ENCODE data around the gene HOXD3.

HOXD3 gene

DNA sequence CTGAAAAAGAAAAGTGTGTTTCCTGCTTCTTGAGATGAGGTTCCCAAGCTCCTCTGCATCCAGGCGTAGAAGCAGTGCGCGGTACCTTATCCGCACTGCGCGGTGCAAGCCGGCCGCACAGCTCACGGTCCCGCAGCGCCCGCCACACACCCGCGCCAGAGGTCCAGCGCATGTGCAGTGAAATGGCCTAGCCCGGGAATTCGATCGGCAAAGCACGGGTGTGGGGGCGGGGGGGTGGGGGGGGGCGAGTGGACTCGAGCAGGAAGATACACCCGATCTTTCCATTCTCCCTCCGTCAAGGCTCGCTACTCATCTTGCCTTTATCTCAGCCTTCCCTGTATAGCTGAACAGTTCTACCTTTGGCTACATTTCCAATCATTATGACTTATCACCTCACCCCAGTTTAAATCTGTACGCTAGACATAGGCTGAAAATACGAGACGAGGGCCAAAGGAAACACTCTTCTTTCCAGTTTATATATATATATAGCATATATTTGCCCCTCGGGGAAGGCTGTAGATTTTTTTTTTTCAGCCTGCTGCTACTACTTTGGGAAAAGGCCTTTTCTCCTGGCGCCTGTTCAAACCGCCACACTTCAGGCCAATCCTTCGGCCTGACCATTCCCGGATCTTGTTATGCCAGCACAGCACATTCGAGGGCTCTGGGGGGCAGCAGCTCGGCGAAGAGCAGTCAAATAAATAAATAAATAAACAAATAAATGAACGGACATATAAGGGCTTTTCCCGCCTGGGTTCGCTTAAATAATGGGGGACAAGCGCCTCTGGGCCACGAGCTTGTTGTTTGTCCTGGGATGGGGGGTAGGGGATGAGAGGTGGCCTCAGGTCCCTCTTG lies 17.2 kb upstream of the HOXD3 start:
- no peaks in the 10 kb centered on the region for H4K20me1 ChIP-seq (ENCODE audit: insufficient read depth, low read length, poor library complexity, severe bottlenecking)
- TF ChIP-seq EZH2phosphoT487 (IDR thresholded peaks at IDR 0.05; ENCODE audit: borderline replicate concordance), result no peak
- TF ChIP-seq, protein P1, sequence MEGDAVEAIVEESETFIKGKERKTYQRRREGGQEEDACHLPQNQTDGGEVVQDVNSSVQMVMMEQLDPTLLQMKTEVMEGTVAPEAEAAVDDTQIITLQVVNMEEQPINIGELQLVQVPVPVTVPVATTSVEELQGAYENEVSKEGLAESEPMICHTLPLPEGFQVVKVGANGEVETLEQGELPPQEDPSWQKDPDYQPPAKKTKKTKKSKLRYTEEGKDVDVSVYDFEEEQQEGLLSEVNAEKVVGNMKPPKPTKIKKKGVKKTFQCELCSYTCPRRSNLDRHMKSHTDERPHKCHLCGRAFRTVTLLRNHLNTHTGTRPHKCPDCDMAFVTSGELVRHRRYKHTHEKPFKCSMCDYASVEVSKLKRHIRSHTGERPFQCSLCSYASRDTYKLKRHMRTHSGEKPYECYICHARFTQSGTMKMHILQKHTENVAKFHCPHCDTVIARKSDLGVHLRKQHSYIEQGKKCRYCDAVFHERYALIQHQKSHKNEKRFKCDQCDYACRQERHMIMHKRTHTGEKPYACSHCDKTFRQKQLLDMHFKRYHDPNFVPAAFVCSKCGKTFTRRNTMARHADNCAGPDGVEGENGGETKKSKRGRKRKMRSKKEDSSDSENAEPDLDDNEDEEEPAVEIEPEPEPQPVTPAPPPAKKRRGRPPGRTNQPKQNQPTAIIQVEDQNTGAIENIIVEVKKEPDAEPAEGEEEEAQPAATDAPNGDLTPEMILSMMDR (conservative IDR thresholded peaks at IDR 0.05; ENCODE audit: low read length), result no peak
- H3K9me2 ChIP-seq (replicated peaks; ENCODE audit: low read depth, low read length), result no peaks in the 10 kb centered on the region
- H3K9me3 ChIP-seq (ENCODE audit: insufficient read depth, low read depth, low read length), result no peaks in the 10 kb centered on the region
- H3K79me2 ChIP-seq (ENCODE audit: insufficient read depth, low read length), result no peaks in the 10 kb centered on the region
- peak overlapping the region; percentile 67 for H3K9ac ChIP-seq (ENCODE audit: low read depth, low read length, poor library complexity, severe bottlenecking)
- H3F3A ChIP-seq (ENCODE audit: low read depth), result no peaks in the 10 kb centered on the region
- peak overlapping the region; percentile 96 for H2AFZ ChIP-seq (ENCODE audit: low read length)
- H3K4me2 ChIP-seq (ENCODE audit: low read depth, low read length, poor library complexity, severe bottlenecking), result peak overlapping the region; percentile 81
- H3K4me1 ChIP-seq (ENCODE audit: insufficient read depth, low read length, poor library complexity, severe bottlenecking), result peaks cover 12% of the 10 kb centered on the region
- H3K36me3 ChIP-seq (ENCODE audit: insufficient read depth, low read length), result no peaks in the 10 kb centered on the region
- H3K27me3 ChIP-seq (ENCODE audit: insufficient read depth, low read length, poor library complexity, severe bottlenecking), result no peaks in the 10 kb centered on the region
- peak overlapping the region; percentile 76 for H3K4me3 ChIP-seq (ENCODE audit: low read length, poor library complexity, severe bottlenecking)

DNA sequence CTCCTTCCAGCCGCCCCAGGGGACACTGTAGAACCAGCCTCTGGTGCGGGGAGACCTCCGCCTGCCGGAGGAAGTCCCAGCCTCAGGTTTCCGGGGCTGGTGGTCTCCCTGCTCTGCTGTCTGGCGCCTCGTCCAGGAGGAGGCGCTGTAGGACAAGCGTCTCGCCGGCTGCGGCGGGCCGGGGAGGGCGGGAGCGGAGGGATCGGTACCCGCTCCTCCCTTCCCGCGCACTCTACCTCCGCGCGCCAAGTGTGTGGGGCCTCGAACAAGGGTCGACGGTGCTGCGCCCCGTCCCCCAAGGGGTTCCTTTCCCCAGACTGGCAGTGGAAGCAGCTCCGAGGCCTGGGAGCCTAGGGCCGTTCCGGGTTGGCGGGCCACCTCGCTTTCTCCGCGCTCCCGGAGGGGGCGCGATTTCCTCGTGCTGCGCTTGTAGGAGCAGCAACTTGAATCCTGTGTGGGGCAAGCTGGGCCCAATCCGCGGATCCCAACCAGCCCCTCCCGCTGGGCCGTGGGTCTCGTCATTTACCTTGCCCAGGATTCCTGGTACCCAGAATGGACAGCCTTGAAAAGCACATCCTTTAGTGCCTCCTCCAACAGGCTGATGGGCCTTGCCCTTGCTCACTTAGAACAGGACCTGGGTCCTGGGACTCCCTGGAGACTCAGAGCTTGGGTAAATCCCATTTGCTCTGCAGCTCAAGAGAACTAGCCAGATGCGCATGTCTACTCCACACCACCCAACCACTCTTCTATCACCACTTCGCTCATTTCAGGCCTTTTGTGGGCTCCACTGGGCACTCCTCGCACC lies 16.4 kb upstream of the HOXD3 start:
- no peaks in the 10 kb centered on the region for H4K20me1 ChIP-seq (ENCODE audit: insufficient read depth, low read length, poor library complexity, severe bottlenecking)
- H3K27me3 ChIP-seq (ENCODE audit: insufficient read depth, low read length, poor library complexity, severe bottlenecking), result no peaks in the 10 kb centered on the region
- no peaks in the 10 kb centered on the region for H3K9me3 ChIP-seq (ENCODE audit: insufficient read depth, low read depth, low read length)
- H3K4me3 ChIP-seq (ENCODE audit: low read length, poor library complexity, severe bottlenecking), result peak overlapping the region; percentile 76
- no peaks in the 10 kb centered on the region for H3K79me2 ChIP-seq (ENCODE audit: insufficient read depth, low read length)
- no peaks in the 10 kb centered on the region for H3K9me2 ChIP-seq (replicated peaks; ENCODE audit: low read depth, low read length)
- peak overlapping the region; percentile 67 for H3K9ac ChIP-seq (ENCODE audit: low read depth, low read length, poor library complexity, severe bottlenecking)
- peaks cover 12% of the 10 kb centered on the region for H3K4me1 ChIP-seq (ENCODE audit: insufficient read depth, low read length, poor library complexity, severe bottlenecking)
- H3F3A ChIP-seq (ENCODE audit: low read depth), result no peaks in the 10 kb centered on the region
- no peak for TF ChIP-seq EZH2phosphoT487 (IDR thresholded peaks at IDR 0.05; ENCODE audit: borderline replicate concordance)
- TF ChIP-seq, protein P1 (conservative IDR thresholded peaks at IDR 0.05; ENCODE audit: low read length), result peak; percentile 93
- H2AFZ ChIP-seq (ENCODE audit: low read length), result peak overlapping the region; percentile 96
- peak overlapping the region; percentile 81 for H3K4me2 ChIP-seq (ENCODE audit: low read depth, low read length, poor library complexity, severe bottlenecking)
- H3K36me3 ChIP-seq (ENCODE audit: insufficient read depth, low read length), result no peaks in the 10 kb centered on the region

DNA sequence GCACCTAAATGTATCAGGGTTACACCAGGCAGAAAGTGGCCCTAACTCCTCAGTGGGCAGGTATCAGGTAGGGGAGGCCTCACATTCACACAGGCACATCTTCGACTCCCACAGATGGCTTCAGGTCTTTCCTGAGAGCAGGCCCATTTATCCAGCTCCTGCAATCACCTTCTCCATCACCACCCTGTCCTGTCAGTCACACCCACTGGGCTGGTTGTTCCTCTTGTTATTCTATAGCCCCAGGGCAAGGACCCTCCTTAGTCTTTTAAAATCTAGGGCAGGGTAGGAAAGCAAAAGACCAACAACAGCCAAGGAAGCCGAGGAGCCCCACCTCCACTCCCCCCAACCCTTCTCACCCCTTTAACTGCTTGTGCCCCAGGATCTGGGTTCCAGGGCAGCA lies 14.8 kb upstream of the HOXD3 start:
- H3K4me2 ChIP-seq (ENCODE audit: low read depth, low read length, poor library complexity, severe bottlenecking), result no peak overlapping the region
- H3K9me3 ChIP-seq (ENCODE audit: insufficient read depth, low read depth, low read length), result no peaks in the 10 kb centered on the region
- no peaks in the 10 kb centered on the region for H3K36me3 ChIP-seq (ENCODE audit: insufficient read depth, low read length)
- no peaks in the 10 kb centered on the region for H3K27me3 ChIP-seq (ENCODE audit: insufficient read depth, low read length, poor library complexity, severe bottlenecking)
- H3K9ac ChIP-seq (ENCODE audit: low read depth, low read length, poor library complexity, severe bottlenecking), result no peak overlapping the region
- H3K4me1 ChIP-seq (ENCODE audit: insufficient read depth, low read length, poor library complexity, severe bottlenecking), result peaks cover 10% of the 10 kb centered on the region
- H4K20me1 ChIP-seq (ENCODE audit: insufficient read depth, low read length, poor library complexity, severe bottlenecking), result no peaks in the 10 kb centered on the region
- TF ChIP-seq, protein P1 (conservative IDR thresholded peaks at IDR 0.05; ENCODE audit: low read length), result no peak
- TF ChIP-seq EZH2phosphoT487 (IDR thresholded peaks at IDR 0.05; ENCODE audit: borderline replicate concordance), result no peak
- peak overlapping the region; percentile 62; the same call in 1 of the 2 replicates for H2AFZ ChIP-seq (ENCODE audit: low read length)
- no peak overlapping the region for H3K4me3 ChIP-seq (ENCODE audit: low read length, poor library complexity, severe bottlenecking)
- no peaks in the 10 kb centered on the region for H3K79me2 ChIP-seq (ENCODE audit: insufficient read depth, low read length)
- no peaks in the 10 kb centered on the region for H3F3A ChIP-seq (ENCODE audit: low read depth)
- no peaks in the 10 kb centered on the region for H3K9me2 ChIP-seq (replicated peaks; ENCODE audit: low read depth, low read length)
